Upper lobe of left lung (tissue), 6 donors: ENCODE measurements around the gene LASP1. TPM values are rescaled to one million over a fixed set of nuclear protein-coding genes. Genes with fewer than 3 reads are reported as not detected.
A peak's percentile ranks its signal among the peaks of the same experiment; 100 is the strongest.
"Not testable (repeated sequence)": the region's sequence is repeated elsewhere in the genome, so short reads cannot be mapped to it uniquely, and the experiment has no call there.

ENCODE experiments used
- ATAC-seq, 2 donors: fragments of 200-7000 bp; cut with Tn5 transposase; one replicate each; pipeline ENCODE4 v1.9.1; 2022; ENCODE audit warnings: mild to moderate bottlenecking in 2 of 2, moderate library complexity in 2 of 2; ENCODE audit not compliant: low FRiP score in 2 of 2
- DNase-seq, 2 donors: peaks; one replicate each; pipeline ENCODE4 v3.0.0-alpha.2; 2019 to 2020
- H3K27ac ChIP-seq, 4 donors: fragments of 200-600 bp; sonication (generic); one replicate each; pipeline ENCODE4 v1.5.1; 2016 to 2019
- H3K27me3 ChIP-seq, 4 donors: fragments of 200-600 bp; sonication (generic); one replicate each; pipeline ENCODE4 v1.5.1; 2017 to 2019
- H3K36me3 ChIP-seq, 4 donors: fragments of 200-600 bp; sonication (generic); one replicate each; pipeline ENCODE4 v1.5.1; 2016 to 2019
- H3K4me1 ChIP-seq, 4 donors: fragments of 200-600 bp; sonication (generic); one replicate each; pipeline ENCODE4 v1.5.1; 2018 to 2019
- H3K4me3 ChIP-seq, 4 donors: fragments of 200-600 bp; sonication (generic); one replicate each; pipeline ENCODE4 v1.5.1; 2017 to 2019; ENCODE audit warnings: mild to moderate bottlenecking in 2 of 4, moderate library complexity in 1 of 4
- H3K9me3 ChIP-seq, 4 donors: fragments of 200-600 bp; sonication (generic); one replicate each; pipeline ENCODE4 v1.5.1; 2018 to 2019
- EP300 ChIP-seq, 4 donors: sonication (generic); formaldehyde crosslinking; IDR thresholded peaks; one replicate each; pipeline ENCODE4 v1.5.1; 2017; ENCODE audit warnings: antibody characterized with exemption in 4 of 4, control low read depth in 2 of 4
- POLR2A ChIP-seq, 4 donors: fragments of 450-650 bp; IDR thresholded peaks; one replicate each; pipeline ENCODE4 v1.5.1; 2016 to 2017; ENCODE audit warnings: antibody characterized with exemption in 4 of 4, mild to moderate bottlenecking in 2 of 4
- POLR2AphosphoS5 ChIP-seq, 2 donors: sonication (generic); formaldehyde crosslinking; IDR thresholded peaks; one replicate each; pipeline ENCODE4 v1.5.1; 2017; ENCODE audit warnings: antibody characterized with exemption in 2 of 2
- WGBS, 2 donors: methylation state at CpG; one replicate each; pipeline ENCODE4 v1.1.5; 2017 to 2018; 5-methylcytosine and 5-hydroxymethylcytosine counted together
- total RNA-seq, 6 donors: library from RNA; depleted of rRNA in 4 of 6; stranded (reverse); fragments of >200 nt in 4 of 6; gene quantifications; one replicate each; pipeline versions ENCODE4 v1.1.0 to v1.2.1, GENCODE V29; 2016 to 2021
- TF ChIP-seq, protein P1 (sequence below), 6 experiments: fragments of 450-650 bp in 4 of 6; fragments of 200-600 bp in 2 of 6; sonication (generic) in 2 of 6; IDR thresholded peaks; one replicate each; pipeline ENCODE4 v1.5.1; 2016 to 2019; ENCODE audit warnings: antibody characterized with exemption in 6 of 6
- donor health status: DM: no; HTN: no; CAD: no; lungs with moderate emphysema.
- donor health status: DM: no; HTN: yes; CAD: no; lungs with severe emphysema.

The LASP1 gene
- total RNA-seq, 6 donors from 2014 or later: 97.9 to 168 (median 149) TPM

DNA sequence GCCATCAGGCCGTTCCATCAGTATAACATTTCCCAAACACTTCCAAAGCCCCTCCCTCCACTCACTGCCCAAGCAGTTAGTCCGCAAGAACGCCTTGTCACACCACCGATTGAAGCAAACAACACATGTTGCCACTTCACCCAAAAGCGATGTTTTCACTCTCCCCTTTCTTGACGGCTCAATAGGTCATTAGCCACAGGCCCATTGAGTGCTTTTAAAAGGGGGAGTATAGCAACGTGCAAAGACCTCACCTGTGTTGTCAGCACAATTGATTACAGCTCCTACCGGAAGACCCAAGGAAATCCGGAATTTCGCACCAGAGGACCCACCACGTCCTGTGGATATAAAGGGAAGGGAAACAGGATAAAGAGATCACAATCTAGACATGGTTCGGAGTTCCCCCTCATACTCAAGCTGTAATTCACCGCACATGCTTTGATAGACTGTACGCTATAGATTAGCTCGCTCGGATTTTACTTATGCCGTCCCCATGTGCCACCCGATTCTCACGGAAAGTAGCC, 17.0 kb upstream of the LASP1 start:
- no peak for TF ChIP-seq POLR2A (IDR thresholded peaks at IDR 0.05)
- TF ChIP-seq, protein P1, sequence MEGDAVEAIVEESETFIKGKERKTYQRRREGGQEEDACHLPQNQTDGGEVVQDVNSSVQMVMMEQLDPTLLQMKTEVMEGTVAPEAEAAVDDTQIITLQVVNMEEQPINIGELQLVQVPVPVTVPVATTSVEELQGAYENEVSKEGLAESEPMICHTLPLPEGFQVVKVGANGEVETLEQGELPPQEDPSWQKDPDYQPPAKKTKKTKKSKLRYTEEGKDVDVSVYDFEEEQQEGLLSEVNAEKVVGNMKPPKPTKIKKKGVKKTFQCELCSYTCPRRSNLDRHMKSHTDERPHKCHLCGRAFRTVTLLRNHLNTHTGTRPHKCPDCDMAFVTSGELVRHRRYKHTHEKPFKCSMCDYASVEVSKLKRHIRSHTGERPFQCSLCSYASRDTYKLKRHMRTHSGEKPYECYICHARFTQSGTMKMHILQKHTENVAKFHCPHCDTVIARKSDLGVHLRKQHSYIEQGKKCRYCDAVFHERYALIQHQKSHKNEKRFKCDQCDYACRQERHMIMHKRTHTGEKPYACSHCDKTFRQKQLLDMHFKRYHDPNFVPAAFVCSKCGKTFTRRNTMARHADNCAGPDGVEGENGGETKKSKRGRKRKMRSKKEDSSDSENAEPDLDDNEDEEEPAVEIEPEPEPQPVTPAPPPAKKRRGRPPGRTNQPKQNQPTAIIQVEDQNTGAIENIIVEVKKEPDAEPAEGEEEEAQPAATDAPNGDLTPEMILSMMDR (IDR thresholded peaks at IDR 0.05): no peak
- TF ChIP-seq EP300 (IDR thresholded peaks at IDR 0.05): no peak
- no peak for TF ChIP-seq POLR2AphosphoS5 (IDR thresholded peaks at IDR 0.05)
- Histone ChIP-seq H3K36me3 (peaks cover 23 to 51% (median 45%) of the 10 kb centered on the region in 4 donors), H3K9me3 (no peaks in the 10 kb centered on the region), H3K4me3 (peak overlapping the region; percentile 44 to 72 (median 67)), H3K27me3 (no peaks in the 10 kb centered on the region), H3K27ac (peak overlapping the region; percentile 92 to 95 (median 94)), H3K4me1 (peaks cover 23 to 31% (median 29%) of the 10 kb centered on the region in 4 donors)
- peak in 1 of 2 donors; percentile 7 for ATAC-seq
- 0 to 1% methylated on average over 17 to 19 of the region's 19 CpGs for WGBS, 2 donors
- DNase-seq: peak in 1 of 2 donors; percentile 37

DNA sequence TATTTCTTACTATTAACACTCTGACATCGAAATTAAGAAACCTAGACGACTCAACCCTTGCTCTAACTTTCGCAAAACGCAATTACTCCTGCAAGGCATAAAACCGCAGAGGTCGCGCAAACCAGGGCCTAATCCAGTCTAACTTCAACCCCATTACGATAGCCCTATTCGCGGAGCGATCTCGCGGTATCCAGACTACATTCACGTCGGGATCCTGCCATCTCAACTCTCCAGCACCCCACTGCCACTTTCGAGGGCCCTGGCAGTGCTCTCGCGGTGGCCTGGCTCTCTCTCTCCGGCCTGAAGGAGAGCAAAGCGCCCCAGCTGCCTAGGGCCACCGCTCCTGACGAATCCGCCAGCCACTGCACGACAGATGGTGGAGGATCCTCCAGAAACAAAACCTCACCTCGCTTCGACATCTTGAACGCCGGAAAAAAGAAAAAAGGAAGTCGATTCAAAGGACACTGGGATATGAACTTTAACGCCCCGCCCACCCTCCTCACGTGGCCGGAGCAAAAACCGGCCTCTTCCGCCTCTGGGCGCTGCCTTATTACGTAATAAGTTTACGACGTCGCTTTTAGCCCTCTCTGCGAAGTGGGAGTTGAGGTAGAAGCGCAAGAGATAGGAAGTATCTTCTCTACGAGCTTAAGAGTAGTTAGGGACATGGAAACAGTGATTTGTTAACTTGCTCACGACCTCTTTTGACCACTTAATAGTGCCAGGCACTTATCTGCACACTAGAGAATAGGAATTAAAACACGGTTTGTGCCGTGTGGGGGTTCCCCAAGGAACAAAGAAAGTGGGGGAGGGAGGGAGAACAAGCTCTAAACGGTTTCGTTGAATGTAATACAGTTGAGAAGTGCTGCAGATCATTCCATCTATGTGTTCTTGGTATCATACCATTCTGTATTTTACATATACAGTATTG, 16.3 kb upstream of the LASP1 start, which contains the start of gene RPL23:
Gene RPL23 (minus strand): TSS at position 430 of the 928 bp plus-strand sequence. CDS start 11 bp downstream, at position 419.
- peaks cover 23 to 44% (median 38%) of the 10 kb centered on the region in 4 donors for H3K36me3 ChIP-seq
- H3K27ac ChIP-seq: peak within 1 kb of the TSS; percentile 92 to 95 (median 94)
- TF ChIP-seq POLR2AphosphoS5 (IDR thresholded peaks at IDR 0.05) (peak; percentile 94 to 95), POLR2A (IDR thresholded peaks at IDR 0.05) (peak in 2 of 4 donors; percentile 83 to 94), EP300 (IDR thresholded peaks at IDR 0.05) (peak in 2 of 4 donors; percentile 5 to 42)
- TF ChIP-seq, protein P1 (IDR thresholded peaks at IDR 0.05): no peak
- WGBS, 2 donors: 0 to 1% methylated on average over 39 to 48 of the region's 48 CpGs
- no peaks in the 10 kb centered on the region for H3K27me3 ChIP-seq
- peak; percentile 95 to 98 for ATAC-seq
- H3K4me3 ChIP-seq: peak within 1 kb of the TSS; percentile 44 to 72 (median 67)
- H3K9me3 ChIP-seq: no peaks in the 10 kb centered on the region
- peak; percentile 88 to 94 for DNase-seq
- H3K4me1 ChIP-seq: peaks cover 23 to 31% (median 29%) of the 10 kb centered on the region in 4 donors

- not testable (repeated sequence) for H3K27ac ChIP-seq, DNase-seq, H3K4me3 ChIP-seq, ATAC-seq, H3K9me3 ChIP-seq, H3K27me3 ChIP-seq
- Histone ChIP-seq H3K36me3 (peaks cover 9 to 27% (median 21%) of the 10 kb centered on the region in 4 donors), H3K4me1 (peaks cover 23 to 31% (median 29%) of the 10 kb centered on the region in 4 donors)
- 91 to 95% methylated on average over 28 of the region's 28 CpGs for WGBS, 2 donors
Measured at GRCh38 chr17:38855101-38855714, 14.7 kb upstream of the LASP1 start.

DNA sequence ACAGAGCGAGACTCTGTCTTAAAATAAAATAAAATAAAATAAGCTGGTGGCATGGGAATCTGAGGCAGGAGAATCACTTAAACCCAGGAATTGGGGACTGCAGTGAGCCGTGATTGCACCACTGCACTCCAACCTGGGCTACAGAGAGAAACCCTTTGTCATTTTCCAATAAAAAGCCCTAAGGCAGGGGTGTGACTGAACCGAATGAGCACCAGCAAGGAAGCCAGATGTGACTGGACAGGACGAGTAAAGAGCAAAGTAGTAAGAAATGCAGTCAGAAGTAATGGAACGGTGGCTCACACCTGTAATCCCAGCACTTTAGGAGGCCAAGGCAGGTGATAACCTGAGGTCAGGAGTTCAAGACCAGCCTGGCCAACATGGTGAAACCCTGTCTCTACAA, 12.6 kb upstream of the LASP1 start:
- no peak overlapping the region for H3K4me3 ChIP-seq
- no peaks in the 10 kb centered on the region for H3K9me3 ChIP-seq
- no peak for TF ChIP-seq POLR2A (IDR thresholded peaks at IDR 0.05)
- TF ChIP-seq, protein P1 (IDR thresholded peaks at IDR 0.05): no peak
- no peak for TF ChIP-seq EP300 (IDR thresholded peaks at IDR 0.05)
- no peak for TF ChIP-seq POLR2AphosphoS5 (IDR thresholded peaks at IDR 0.05)
- H3K27me3 ChIP-seq: no peaks in the 10 kb centered on the region
- no peak overlapping the region for H3K27ac ChIP-seq
- 80 to 86% methylated on average over 5 of the region's 5 CpGs for WGBS, 2 donors
- H3K4me1 ChIP-seq: peaks cover 6 to 13% (median 10%) of the 10 kb centered on the region in 4 donors
- peaks cover 0 to 6% (median 1%) of the 10 kb centered on the region in 4 donors for H3K36me3 ChIP-seq
- no peak for DNase-seq
- no peak for ATAC-seq

GRCh38 chr17:38861399-38861843, 8.4 kb upstream of the LASP1 start:
- ATAC-seq (no peak), DNase-seq (no peak)
- no peak overlapping the region for H3K27ac ChIP-seq
- H3K9me3 ChIP-seq: no peaks in the 10 kb centered on the region
- WGBS, 2 donors: 30 to 32% methylated on average over 8 of the region's 8 CpGs
- no peak for TF ChIP-seq EP300 (IDR thresholded peaks at IDR 0.05)
- no peak for TF ChIP-seq POLR2A (IDR thresholded peaks at IDR 0.05)
- TF ChIP-seq POLR2AphosphoS5 (IDR thresholded peaks at IDR 0.05): no peak
- TF ChIP-seq, protein P1 (IDR thresholded peaks at IDR 0.05): no peak
- no peak overlapping the region for H3K4me3 ChIP-seq
- no peaks in the 10 kb centered on the region for H3K4me1 ChIP-seq
- no peaks in the 10 kb centered on the region for H3K27me3 ChIP-seq
- no peaks in the 10 kb centered on the region for H3K36me3 ChIP-seq
